Thyroid gland (tissue), 4 donors: ENCODE measurements around the gene PITPNC1. TPM values are rescaled to one million over a fixed set of nuclear protein-coding genes. Genes with fewer than 3 reads are reported as not detected.

Experiments
- DNase-seq, 2 donors: peaks; one replicate each; pipeline ENCODE4 v3.0.0-alpha.2; 2019
- H3K27ac ChIP-seq, 3 donors: fragments of 200-600 bp; sonication (generic); 1 replicate in 2 of 3; 2 replicates in 1 of 3; pipeline ENCODE4 v1.5.1; 2016 to 2019; ENCODE audit warnings: mild to moderate bottlenecking in 1 of 3, moderate library complexity in 1 of 3
- H3K27me3 ChIP-seq: fragments of 200-600 bp; sonication (generic); one replicate; pipeline ENCODE4 v1.5.1; 2019
- H3K36me3 ChIP-seq, 2 donors: fragments of 200-600 bp; sonication (generic); one replicate each; pipeline ENCODE4 v1.5.1; 2016 to 2019
- H3K4me1 ChIP-seq, 2 donors: fragments of 200-600 bp; sonication (generic); one replicate each; pipeline ENCODE4 v1.5.1; 2017 to 2019
- H3K4me3 ChIP-seq, 3 donors: fragments of 200-600 bp; sonication (generic); replicated peaks in 1 of 3; 1 replicate in 2 of 3; 2 replicates in 1 of 3; pipeline ENCODE4 v1.5.1; 2016; ENCODE audit warnings: mild to moderate bottlenecking in 1 of 3
- H3K9me3 ChIP-seq: fragments of 200-600 bp; sonication (generic); one replicate; pipeline ENCODE4 v1.5.1; 2017
- CTCF ChIP-seq, 6 experiments: fragments of 200-600 bp in 3 of 6; fragments of 450-650 bp in 3 of 6; sonication (generic) in 3 of 6; IDR thresholded peaks; one replicate each; pipeline ENCODE4 v1.5.1; 2016 to 2019; ENCODE audit warnings: antibody characterized with exemption in 6 of 6, mild to moderate bottlenecking in 2 of 6, inconsistent platforms in 1 of 6, moderate library complexity in 1 of 6
- POLR2A ChIP-seq, 2 donors: fragments of 450-650 bp; IDR thresholded peaks; one replicate each; pipeline ENCODE4 v1.6.1; 2017; ENCODE audit warnings: antibody characterized with exemption in 2 of 2, mild to moderate bottlenecking in 2 of 2, moderate library complexity in 1 of 2
- WGBS, 2 donors: methylation state at CpG; one replicate each; pipeline ENCODE4 v1.1.5; 2017; 5-methylcytosine and 5-hydroxymethylcytosine counted together
- intact Hi-C: fragments of 100-400 bp; cut with DNase I; formaldehyde crosslinking; loops from one replicate; pipeline ENCODE4 v1.15.1; 2023
- total RNA-seq, 4 donors: library from RNA; depleted of rRNA; stranded (reverse); fragments of >200 nt; gene quantifications; one replicate each; pipeline ENCODE4 v1.2.3, GENCODE V29; 2016

PITPNC1 gene
- total RNA-seq, 4 donors from 2014 or later, result 3.6 to 14.2 (median 7.3) TPM

- Histone ChIP-seq H3K27ac (no peak overlapping the region), H3K36me3 (no peaks in the 10 kb centered on the region), H3K4me3 (no peak overlapping the region), H3K4me1 (peaks cover 0 to 18% of the 10 kb centered on the region in 2 donors), H3K27me3 (no peaks in the 10 kb centered on the region), H3K9me3 (no peaks in the 10 kb centered on the region)
- TF ChIP-seq CTCF (IDR thresholded peaks at IDR 0.05), result no peak
- WGBS, 2 donors, result 91 to 96% methylated on average over 3 of the region's 3 CpGs
- DNase-seq, result no peak
- intact Hi-C loops, result no loop called here
These were observed 171.6 kb downstream of the PITPNC1 start for GRCh38 chr17:67548693-67549092.

- H3K27me3 ChIP-seq, result no peaks in the 10 kb centered on the region
- intact Hi-C loops, result no loop called here
- H3K36me3 ChIP-seq, result no peaks in the 10 kb centered on the region
- peaks cover 0 to 18% of the 10 kb centered on the region in 2 donors for H3K4me1 ChIP-seq
- DNase-seq, result peak in 1 of 2 donors; percentile 16
- H3K4me3 ChIP-seq, result no peak overlapping the region
- H3K27ac ChIP-seq, result peak overlapping the region in 2 of 3 donors; percentile 19 to 69
- TF ChIP-seq CTCF (IDR thresholded peaks at IDR 0.05) (no peak), POLR2A (IDR thresholded peaks at IDR 0.05) (no peak)
- 87 to 90% methylated on average over 9 of the region's 9 CpGs for WGBS, 2 donors
- H3K9me3 ChIP-seq, result no peaks in the 10 kb centered on the region
These were observed 172.7 kb downstream of the PITPNC1 start for GRCh38 chr17:67549820-67550219.

DNA sequence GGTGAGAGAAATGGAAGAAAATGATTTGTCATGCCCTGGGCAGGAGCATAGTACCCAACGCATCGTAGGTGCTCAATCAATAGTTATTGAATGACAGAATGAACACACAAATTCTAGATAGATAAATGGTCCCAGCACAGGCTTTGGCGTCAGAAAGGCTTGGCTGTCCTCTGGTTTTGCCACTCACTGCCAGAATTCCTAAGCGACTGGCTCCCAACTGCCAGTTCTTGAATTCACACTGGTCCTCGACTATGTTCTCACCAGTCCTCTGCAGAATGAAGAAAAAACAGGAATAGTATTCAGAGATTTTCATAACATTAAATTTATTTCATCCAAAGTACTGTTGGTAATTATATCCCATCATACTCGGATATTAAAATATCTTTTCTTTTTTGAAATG, 177.6 kb downstream of the PITPNC1 start:
- Histone ChIP-seq H3K36me3 (no peaks in the 10 kb centered on the region), H3K4me1 (peaks cover 0 to 13% of the 10 kb centered on the region in 2 donors), H3K27me3 (no peaks in the 10 kb centered on the region), H3K4me3 (no peak overlapping the region), H3K27ac (no peak overlapping the region), H3K9me3 (no peaks in the 10 kb centered on the region)
- 94 to 97% methylated on average over 6 of the region's 6 CpGs for WGBS, 2 donors
- intact Hi-C loops, result no loop called here
- TF ChIP-seq POLR2A (IDR thresholded peaks at IDR 0.05), result no peak
- no peak for TF ChIP-seq CTCF (IDR thresholded peaks at IDR 0.05)
- DNase-seq, result no peak

- Histone ChIP-seq H3K36me3 (no peaks in the 10 kb centered on the region), H3K4me3 (no peak overlapping the region), H3K27ac (no peak overlapping the region), H3K9me3 (no peaks in the 10 kb centered on the region), H3K27me3 (no peaks in the 10 kb centered on the region), H3K4me1 (peaks cover 0 to 13% of the 10 kb centered on the region in 2 donors)
- no peak for DNase-seq
- intact Hi-C loops, result no loop called here
- TF ChIP-seq POLR2A (IDR thresholded peaks at IDR 0.05) (no peak), CTCF (IDR thresholded peaks at IDR 0.05) (no peak)
- 84 to 96% methylated on average over 1 of the region's 1 CpG for whole genome bisulfite sequencing, 2 donors
These were observed 178.8 kb downstream of the PITPNC1 start for GRCh38 chr17:67555855-67556254.

- intact Hi-C loops, result no loop called here
- 96% methylated on average over 11 of the region's 11 CpGs for WGBS, 2 donors
These were observed 180.2 kb downstream of the PITPNC1 start for GRCh38 chr17:67557052-67557845.

More at GRCh38 chr17:67557052-67557845, 180.2 kb downstream of the PITPNC1 start:
- Histone ChIP-seq H3K9me3 (no peaks in the 10 kb centered on the region), H3K36me3 (no peaks in the 10 kb centered on the region), H3K27ac (no peak overlapping the region), H3K4me3 (no peak overlapping the region), H3K27me3 (no peaks in the 10 kb centered on the region), H3K4me1 (peaks cover 0 to 13% of the 10 kb centered on the region in 2 donors)
- TF ChIP-seq POLR2A (IDR thresholded peaks at IDR 0.05) (no peak), CTCF (IDR thresholded peaks at IDR 0.05) (no peak)
- DNase-seq, result no peak
